Measurements from ENCODE around the gene RHOA. TPM values are rescaled to one million over a fixed set of nuclear protein-coding genes. Genes with fewer than 3 reads are reported as not detected.
"Not testable (repeated sequence)": the region's sequence is repeated elsewhere in the genome, so short reads cannot be mapped to it uniquely, and the experiment has no call there.

Gene RHOA
- total RNA-seq, 1 experiment from 2014 or later, result 490 TPM

- no peaks in the 10 kb centered on the region for H3K27me3 ChIP-seq (replicated peaks)
- no peak for DNase-seq (ENCODE audit: low read depth in 1 of 2, low spot score in 2 of 2)
- H3K36me3 ChIP-seq, result peaks cover 32% of the 10 kb centered on the region
- H3K9me3 ChIP-seq (replicated peaks), result no peaks in the 10 kb centered on the region
- peaks cover 6% of the 10 kb centered on the region for H3K4me1 ChIP-seq (replicated peaks)
- H3K4me3 ChIP-seq, result no peak overlapping the region
- no peak overlapping the region for H3K27ac ChIP-seq
Observed at GRCh38 chr3:49403891-49404290, 7.9 kb downstream of the RHOA start.

- peaks cover 40% of the 10 kb centered on the region for H3K36me3 ChIP-seq
- H3K27ac ChIP-seq, result no peak overlapping the region
- H3K9me3 ChIP-seq (replicated peaks), result no peaks in the 10 kb centered on the region
- no peak overlapping the region for H3K4me3 ChIP-seq
- H3K4me1 ChIP-seq (replicated peaks), result peaks cover 6% of the 10 kb centered on the region
- H3K27me3 ChIP-seq (replicated peaks), result no peaks in the 10 kb centered on the region
- DNase-seq (ENCODE audit: low read depth in 1 of 2, low spot score in 2 of 2), result no peak
Observed at GRCh38 chr3:49401766-49402165, 10.0 kb downstream of the RHOA start.

- Histone ChIP-seq H3K36me3 (peaks cover 53% of the 10 kb centered on the region), H3K9me3 (replicated peaks) (no peaks in the 10 kb centered on the region), H3K27ac (no peak overlapping the region), H3K4me1 (replicated peaks) (no peaks in the 10 kb centered on the region), H3K4me3 (no peak overlapping the region), H3K27me3 (replicated peaks) (no peaks in the 10 kb centered on the region)
- no peak for DNase-seq (ENCODE audit: low read depth in 1 of 2, low spot score in 2 of 2)
Observed at GRCh38 chr3:49399461-49399860, 12.3 kb downstream of the RHOA start.

- Histone ChIP-seq H3K27me3 (replicated peaks) (no peaks in the 10 kb centered on the region), H3K4me3 (no peak overlapping the region), H3K27ac (no peak overlapping the region), H3K36me3 (peaks cover 53% of the 10 kb centered on the region), H3K9me3 (replicated peaks) (no peaks in the 10 kb centered on the region), H3K4me1 (replicated peaks) (no peaks in the 10 kb centered on the region)
- no peak for DNase-seq (ENCODE audit: low read depth in 1 of 2, low spot score in 2 of 2)
Observed at GRCh38 chr3:49397470-49397869, 14.3 kb downstream of the RHOA start.

- H3K4me3 ChIP-seq; H3K27ac ChIP-seq; H3K9me3 ChIP-seq (replicated peaks); DNase-seq (ENCODE audit: low read depth in 1 of 2, low spot score in 2 of 2); H3K27me3 ChIP-seq (replicated peaks): not testable (repeated sequence)
- peaks cover 11% of the 10 kb centered on the region for H3K4me1 ChIP-seq (replicated peaks)
- H3K36me3 ChIP-seq, result peaks cover 47% of the 10 kb centered on the region
Observed at GRCh38 chr3:49391310-49391709, 20.5 kb downstream of the RHOA start.

- no peak for DNase-seq (ENCODE audit: low read depth in 1 of 2, low spot score in 2 of 2)
- H3K4me3 ChIP-seq, result no peak overlapping the region
Observed at GRCh38 chr3:49389297-49389696, 22.5 kb downstream of the RHOA start.

GRCh38 chr3:49388289-49388820 lies 23.4 kb downstream of the RHOA start:
- no peaks in the 10 kb centered on the region for H3K27me3 ChIP-seq (replicated peaks)
- no peak overlapping the region; the same call in 1 of the 2 replicates for H3K27ac ChIP-seq
- no peak overlapping the region for H3K4me3 ChIP-seq
- peaks cover 11% of the 10 kb centered on the region for H3K4me1 ChIP-seq (replicated peaks)
- peaks cover 26% of the 10 kb centered on the region for H3K36me3 ChIP-seq
- DNase-seq (ENCODE audit: low read depth in 1 of 2, low spot score in 2 of 2), result no peak
- H3K9me3 ChIP-seq (replicated peaks), result no peaks in the 10 kb centered on the region

More at GRCh38 chr3:49389297-49389696, 22.5 kb downstream of the RHOA start:
- Histone ChIP-seq H3K9me3 (replicated peaks) (no peaks in the 10 kb centered on the region), H3K27ac (no peak overlapping the region), H3K36me3 (peaks cover 30% of the 10 kb centered on the region), H3K27me3 (replicated peaks) (no peaks in the 10 kb centered on the region), H3K4me1 (replicated peaks) (peaks cover 11% of the 10 kb centered on the region)

GRCh38 chr3:49387721-49388120 lies 24.1 kb downstream of the RHOA start:
- H3K27ac ChIP-seq, result no peak overlapping the region
- H3K9me3 ChIP-seq (replicated peaks), result no peaks in the 10 kb centered on the region
- no peak overlapping the region for H3K4me3 ChIP-seq
- peaks cover 11% of the 10 kb centered on the region for H3K4me1 ChIP-seq (replicated peaks)
- H3K36me3 ChIP-seq, result peaks cover 21% of the 10 kb centered on the region
- peak in 1 of 2 experiments; percentile 46 for DNase-seq (ENCODE audit: low read depth in 1 of 2, low spot score in 2 of 2)
- no peaks in the 10 kb centered on the region for H3K27me3 ChIP-seq (replicated peaks)

GRCh38 chr3:49386056-49386756 lies 25.6 kb downstream of the RHOA start:
- peaks cover 11% of the 10 kb centered on the region for H3K4me1 ChIP-seq (replicated peaks)
- no peak for DNase-seq (ENCODE audit: low read depth in 1 of 2, low spot score in 2 of 2)
- H3K4me3 ChIP-seq, result no peak overlapping the region
- no peaks in the 10 kb centered on the region for H3K9me3 ChIP-seq (replicated peaks)
- H3K27ac ChIP-seq, result no peak overlapping the region
- no peaks in the 10 kb centered on the region for H3K27me3 ChIP-seq (replicated peaks)
- H3K36me3 ChIP-seq, result peaks cover 17% of the 10 kb centered on the region

- Histone ChIP-seq H3K9me3 (replicated peaks) (no peaks in the 10 kb centered on the region), H3K27me3 (replicated peaks) (no peaks in the 10 kb centered on the region), H3K4me3 (no peak overlapping the region), H3K27ac (no peak overlapping the region), H3K4me1 (replicated peaks) (peaks cover 15% of the 10 kb centered on the region), H3K36me3 (peaks cover 17% of the 10 kb centered on the region)
- DNase-seq (ENCODE audit: low read depth in 1 of 2, low spot score in 2 of 2), result no peak
Observed at GRCh38 chr3:49385617-49386016, 26.2 kb downstream of the RHOA start.

GRCh38 chr3:49383387-49383786 lies 28.4 kb downstream of the RHOA start:
- H3K4me3 ChIP-seq, result no peak overlapping the region
- H3K9me3 ChIP-seq (replicated peaks), result no peaks in the 10 kb centered on the region
- no peaks in the 10 kb centered on the region for H3K27me3 ChIP-seq (replicated peaks)
- H3K36me3 ChIP-seq, result peaks cover 7% of the 10 kb centered on the region
- no peak for DNase-seq (ENCODE audit: low read depth in 1 of 2, low spot score in 2 of 2)
- no peak overlapping the region for H3K27ac ChIP-seq
- H3K4me1 ChIP-seq (replicated peaks), result peaks cover 30% of the 10 kb centered on the region

GRCh38 chr3:49378249-49378895 lies 33.4 kb downstream of the RHOA start:
- Histone ChIP-seq H3K36me3 (peaks cover 29% of the 10 kb centered on the region), H3K27me3 (replicated peaks) (no peaks in the 10 kb centered on the region), H3K4me1 (replicated peaks) (peaks cover 34% of the 10 kb centered on the region), H3K27ac (peak overlapping the region; percentile 80), H3K4me3 (no peak overlapping the region), H3K9me3 (replicated peaks) (no peaks in the 10 kb centered on the region)
- peak; percentile 90 for DNase-seq (ENCODE audit: low read depth in 1 of 2, low spot score in 2 of 2)

GRCh38 chr3:49377483-49377882 lies 34.3 kb downstream of the RHOA start:
- Histone ChIP-seq H3K9me3 (replicated peaks) (no peaks in the 10 kb centered on the region), H3K36me3 (peaks cover 37% of the 10 kb centered on the region), H3K27me3 (replicated peaks) (no peaks in the 10 kb centered on the region), H3K4me3 (no peak overlapping the region), H3K4me1 (replicated peaks) (peaks cover 34% of the 10 kb centered on the region), H3K27ac (peak overlapping the region; percentile 80)
- peak; percentile 38 to 50 for DNase-seq (ENCODE audit: low read depth in 1 of 2, low spot score in 2 of 2)

- Histone ChIP-seq H3K4me1 (replicated peaks) (no peaks in the 10 kb centered on the region), H3K27me3 (replicated peaks) (no peaks in the 10 kb centered on the region), H3K9me3 (replicated peaks) (no peaks in the 10 kb centered on the region), H3K4me3 (no peak overlapping the region), H3K27ac (no peak overlapping the region), H3K36me3 (peaks cover 72% of the 10 kb centered on the region)
- no peak for DNase-seq (ENCODE audit: low read depth in 1 of 2, low spot score in 2 of 2)
Observed at GRCh38 chr3:49371946-49372345, 39.8 kb downstream of the RHOA start.
